Adrenal gland (tissue), 19 donors: ENCODE results near the gene TRIM6. TPM values are rescaled to one million over a fixed set of nuclear protein-coding genes. Genes with fewer than 3 reads are reported as not detected.
A peak's percentile ranks its signal among the peaks of the same experiment; 100 is the strongest.

Experiments
- DNase-seq, 7 donors: peaks; one replicate each; pipeline ENCODE4 v3.0.0-alpha.2; 2019 to 2020
- H3K27ac ChIP-seq, 5 donors: fragments of 200-600 bp; sonication (generic) in 4 of 5; 1 replicate in 3 of 5; 2 replicates in 2 of 5; pipeline versions ENCODE4 v1.5.1 to v1.8.0; 2016 to 2020; ENCODE audit warnings: mild to moderate bottlenecking in 1 of 5
- H3K27me3 ChIP-seq: fragments of 200-600 bp; 2 replicates; pipeline ENCODE4 v1.8.0; 2021
- H3K36me3 ChIP-seq, 2 donors: fragments of 200-600 bp; replicated peaks in 1 of 2; 1 replicate in 1 of 2; 2 replicates in 1 of 2; pipeline versions ENCODE4 v1.5.1 to v1.8.0; 2018 to 2022
- H3K4me1 ChIP-seq, 2 donors: fragments of 200-600 bp; replicated peaks in 1 of 2; 1 replicate in 1 of 2; 2 replicates in 1 of 2; pipeline versions ENCODE4 v1.5.1 to v1.8.0; 2018 to 2021
- H3K4me3 ChIP-seq, 4 donors: fragments of 200-600 bp; sonication (generic) in 3 of 4; one replicate each; pipeline ENCODE4 v1.5.1; 2016 to 2018
- H3K9me3 ChIP-seq, 3 donors: fragments of 200-600 bp; sonication (generic) in 1 of 3; replicated peaks in 1 of 3; 1 replicate in 2 of 3; 2 replicates in 1 of 3; pipeline versions ENCODE4 v1.5.1 to v1.8.0; 2016 to 2021
- CTCF ChIP-seq, 6 experiments: fragments of 450-650 bp in 4 of 6; fragments of 200-600 bp in 2 of 6; sonication (generic) in 1 of 6; IDR thresholded peaks; 1 replicate in 5 of 6; 2 replicates in 1 of 6; pipeline versions ENCODE4 v1.5.1 to v1.8.0; 2016 to 2021; ENCODE audit warnings: antibody characterized with exemption in 6 of 6, mild to moderate bottlenecking in 2 of 6, moderate library complexity in 1 of 6
- POLR2A ChIP-seq, 2 donors: fragments of 450-650 bp; IDR thresholded peaks; one replicate each; pipeline ENCODE4 v1.6.1; 2017; ENCODE audit warnings: antibody characterized with exemption in 2 of 2, mild to moderate bottlenecking in 2 of 2, moderate library complexity in 1 of 2
- WGBS, 4 donors: extraction: QIAGEN DNeasy Blood & Tissue Kit in 2 of 4; methylation state at CpG; one replicate each; pipeline versions ENCODE4 v1.1.5 to v1.1.7; 2013 to 2017; 5-methylcytosine and 5-hydroxymethylcytosine counted together
- intact Hi-C, 2 donors: fragments of 100-400 bp; cut with DNase I; formaldehyde crosslinking; loops; one replicate each; pipeline versions ENCODE4 v1.14.1 to v1.15.0; 2022 to 2023
- long read RNA-seq, 10 donors: library from polyadenylated mRNA in 3 of 10; unstranded in 2 of 10; stranded (forward) in 1 of 10; transcript quantifications; one replicate each; pipeline ENCODE4 v2.0.0 and lab custom pipeline, GENCODE V29; 2021 to 2026
- polyA plus RNA-seq, 3 donors: library from polyadenylated mRNA; stranded (reverse); fragments of 200-250 nt in 2 of 3; fragments of 350-450 nt in 1 of 3; fragmentation: Illumina TruSeq in 1 of 3; extraction: RNeasy Lipid Tissue Mini Kit (QIAGEN cat#74804) in 1 of 3; gene quantifications; one replicate each; pipeline ENCODE4 v1.2.3, GENCODE V29; 2013 to 2014
- total RNA-seq, 9 donors: library from RNA; depleted of rRNA in 4 of 9; stranded (reverse); fragments of >200 nt in 4 of 9; fragments of 120-200 nt in 1 of 9; fragmentation: NEBNext Ultra II Directional in 1 of 9; extraction: Animal tissue kit (Norgen Biotek cat#: 25700) in 1 of 9; gene quantifications; one replicate each; pipeline versions ENCODE4 v1.1.0 to v1.2.4, GENCODE V29; 2013 to 2023
- donor health status: healthy with polysubstance abuse.
- donor health status: Bipolar disorder and iron deficiency.
- donor health status: DM: yes; HTN: yes; CAD: no.
- donor health status: DM: no; HTN: no; CAD: no.
- donor health status: DM: no; HTN: no; CAD: no.
- donor health status: DM: yes; HTN: yes; CAD: no.

TRIM6 gene
- total RNA-seq (10 to 100 TPM in 1 of 9 donors, 1 to 10 TPM in 8; 2.9 to 29.3 (median 5.3) TPM), polyA plus RNA-seq (1 to 10 TPM; 2.3 to 6.0 (median 3.6) TPM)
- long read RNA-seq, donor 1, result 0 reads
- long read RNA-seq, donor 2, partial matches to known transcripts, result 0 of 4 reads
- long read RNA-seq, donor 2, other reads (novel, unspliced or antisense), result 0 of 4 reads
- long read RNA-seq, donor 3, partial matches to known transcripts, result 0 of 1 reads
- long read RNA-seq, donor 3, other reads (novel, unspliced or antisense), result 0 of 1 reads
- long read RNA-seq, donor 4, partial matches to known transcripts, result 0 of 2 reads
- long read RNA-seq, donor 4, other reads (novel, unspliced or antisense), result 1 of 2 reads
- long read RNA-seq, donor 5, partial matches to known transcripts, result 0 of 11 reads
- long read RNA-seq, donor 5, other reads (novel, unspliced or antisense), result 7 of 11 reads
- long read RNA-seq, donor 6, result 0 reads
- long read RNA-seq, donor 7, result 0 reads
- long read RNA-seq, donor 8, result 0 reads
- long read RNA-seq, donor 9, partial matches to known transcripts, result 0 of 2 reads
- long read RNA-seq, donor 9, other reads (novel, unspliced or antisense), result 0 of 2 reads
- long read RNA-seq, donor 10, result 0 reads

GRCh38 chr11:5596607-5597201, at the start of gene TRIM6:
TRIM6 (plus strand) TSS chr11:5596637; CDS start chr11:5596898, 261 bp downstream.
- Histone ChIP-seq H3K27ac (peak within 1 kb of the TSS in 4 of 5 donors; percentile 38 to 86 (median 48)), H3K4me3 (peak within 1 kb of the TSS; percentile 20 to 78 (median 37)), H3K27me3 (no peaks in the 10 kb centered on the region), H3K4me1 (peaks cover 0 to 13% of the 10 kb centered on the region in 2 donors), H3K36me3 (no peaks in the 10 kb centered on the region), H3K9me3 (no peaks in the 10 kb centered on the region)
- TF ChIP-seq POLR2A (IDR thresholded peaks at IDR 0.05) (peak in 1 of 2 donors; percentile 41), CTCF (IDR thresholded peaks at IDR 0.05) (no peak)
- peak; percentile 53 to 79 (median 72) for DNase-seq
- 6 to 15% (median 11%) methylated on average over 5 to 20 of the region's 20 CpGs for WGBS, 4 donors
- intact Hi-C loops, result loop anchor here in 1 of 2 donors (10.0 kb wide), 1 partner anchor 208 kb away; the partner anchor contains the start of gene OR52N2

GRCh38 chr11:5547982-5548381, 48.5 kb upstream of the TRIM6 start:
- DNase-seq, result no peak
- Histone ChIP-seq H3K27ac (no peak overlapping the region), H3K4me1 (no peaks in the 10 kb centered on the region), H3K27me3 (no peaks in the 10 kb centered on the region), H3K4me3 (no peak overlapping the region), H3K9me3 (no peaks in the 10 kb centered on the region), H3K36me3 (no peaks in the 10 kb centered on the region)
- 92 to 100% (median 94%) methylated on average over 1 of the region's 1 CpG for WGBS, 4 donors
- intact Hi-C loops, result no loop called here
- TF ChIP-seq POLR2A (IDR thresholded peaks at IDR 0.05), result no peak
- no peak for TF ChIP-seq CTCF (IDR thresholded peaks at IDR 0.05)

- Histone ChIP-seq H3K36me3 (no peaks in the 10 kb centered on the region), H3K4me3 (no peak within 1 kb of the TSS), H3K27me3 (no peaks in the 10 kb centered on the region), H3K9me3 (no peaks in the 10 kb centered on the region), H3K27ac (no peak within 1 kb of the TSS), H3K4me1 (no peaks in the 10 kb centered on the region)
- DNase-seq, result no peak
- intact Hi-C loops, result no loop called here
- TF ChIP-seq POLR2A (IDR thresholded peaks at IDR 0.05) (no peak), CTCF (IDR thresholded peaks at IDR 0.05) (no peak)
- WGBS, 4 donors, result 27 to 51% (median 40%) methylated on average over 1 of the region's 1 CpG
Measured at GRCh38 chr11:5548440-5548839, 48.0 kb upstream of the TRIM6 start, which contains the start of gene OR52H1. OR52H1 (minus strand) TSS chr11:5548540; CDS start chr11:5545505, 3,035 bp downstream.

- TF ChIP-seq CTCF (IDR thresholded peaks at IDR 0.05), result no peak
- no peak for TF ChIP-seq POLR2A (IDR thresholded peaks at IDR 0.05)
- H3K27me3 ChIP-seq, result no peaks in the 10 kb centered on the region
Measured at GRCh38 chr11:5550440-5551095, 45.9 kb upstream of the TRIM6 start.

More at GRCh38 chr11:5550440-5551095, 45.9 kb upstream of the TRIM6 start:
- WGBS, 4 donors, result 62 to 71% (median 66%) methylated on average over 5 of the region's 5 CpGs
- H3K4me3 ChIP-seq, result no peak overlapping the region
- intact Hi-C loops, result no loop called here
- H3K4me1 ChIP-seq, result no peaks in the 10 kb centered on the region
- H3K27ac ChIP-seq, result no peak overlapping the region
- no peak for DNase-seq
- no peaks in the 10 kb centered on the region for H3K9me3 ChIP-seq
- no peaks in the 10 kb centered on the region for H3K36me3 ChIP-seq
